HG02885 (cell line): ENCODE results near the gene SLC16A3.
A peak's percentile ranks its signal among the peaks of the same experiment; 100 is the strongest.
"Not testable (repeated sequence)": the region's sequence is repeated elsewhere in the genome, so short reads cannot be mapped to it uniquely, and the experiment has no call there.

ENCODE experiments used
- ATAC-seq: cut with Tn5 transposase; IDR thresholded peaks from one replicate; pipeline ENCODE4 v1.9.1; 2021; ENCODE audit warnings: mild to moderate bottlenecking; ENCODE audit not compliant: unreplicated experiment, poor library complexity

The SLC16A3 gene

GRCh38 chr17:82228842-82229697, at the start of gene SLC16A3:
TSS of gene SLC16A3 (plus strand) at chr17:82229042. CDS start at chr17:82236009, 6,967 bp downstream.
- ATAC-seq = peak; percentile 42

GRCh38 chr17:82179412-82179811, 49.4 kb upstream of the SLC16A3 start:
- no peak for ATAC-seq

- no peak for ATAC-seq
These were observed 48.8 kb upstream of the SLC16A3 start for GRCh38 chr17:82179946-82180475.

- no peak for ATAC-seq
These were observed 47.9 kb upstream of the SLC16A3 start for GRCh38 chr17:82180776-82181528.

- ATAC-seq = no peak
These were observed 44.1 kb upstream of the SLC16A3 start for GRCh38 chr17:82184761-82185160.

- ATAC-seq = no peak
These were observed 42.6 kb upstream of the SLC16A3 start for GRCh38 chr17:82186221-82186620.

GRCh38 chr17:82187500-82187899, 41.3 kb upstream of the SLC16A3 start:
- ATAC-seq = no peak

- no peak for ATAC-seq
These were observed 40.6 kb upstream of the SLC16A3 start for GRCh38 chr17:82188001-82188961.

GRCh38 chr17:82193050-82193449, 35.8 kb upstream of the SLC16A3 start:
- ATAC-seq = not testable (repeated sequence)

GRCh38 chr17:82193520-82194220, 35.2 kb upstream of the SLC16A3 start:
- ATAC-seq = no peak

- no peak for ATAC-seq
These were observed 34.1 kb upstream of the SLC16A3 start for GRCh38 chr17:82194765-82195164.

- ATAC-seq = no peak
These were observed 32.9 kb upstream of the SLC16A3 start for GRCh38 chr17:82195675-82196672.

GRCh38 chr17:82198092-82198491, 30.8 kb upstream of the SLC16A3 start:
- ATAC-seq = no peak

GRCh38 chr17:82199496-82199895, 29.3 kb upstream of the SLC16A3 start:
- ATAC-seq = no peak

GRCh38 chr17:82200135-82200534, 28.7 kb upstream of the SLC16A3 start:
- ATAC-seq = no peak

- no peak for ATAC-seq
These were observed 27.9 kb upstream of the SLC16A3 start for GRCh38 chr17:82200743-82201497.

- ATAC-seq = no peak
These were observed 27.3 kb upstream of the SLC16A3 start for GRCh38 chr17:82201498-82201910.

GRCh38 chr17:82202981-82203380, 25.9 kb upstream of the SLC16A3 start:
- ATAC-seq = no peak
